GM21367 (cell line): ENCODE results near the gene INTS4.
"Not testable (repeated sequence)": the region's sequence is repeated elsewhere in the genome, so short reads cannot be mapped to it uniquely, and the experiment has no call there.

Experiments used
- ATAC-seq: cut with Tn5 transposase; IDR thresholded peaks from one replicate; pipeline ENCODE4 v1.9.1; 2021; ENCODE audit not compliant: unreplicated experiment

Gene INTS4

GRCh38 chr11:77883775-77884174 is 110.7 kb downstream of the INTS4 start:
- ATAC-seq, result no peak

GRCh38 chr11:77882396-77882795 is 112.1 kb downstream of the INTS4 start:
- no peak for ATAC-seq

DNA sequence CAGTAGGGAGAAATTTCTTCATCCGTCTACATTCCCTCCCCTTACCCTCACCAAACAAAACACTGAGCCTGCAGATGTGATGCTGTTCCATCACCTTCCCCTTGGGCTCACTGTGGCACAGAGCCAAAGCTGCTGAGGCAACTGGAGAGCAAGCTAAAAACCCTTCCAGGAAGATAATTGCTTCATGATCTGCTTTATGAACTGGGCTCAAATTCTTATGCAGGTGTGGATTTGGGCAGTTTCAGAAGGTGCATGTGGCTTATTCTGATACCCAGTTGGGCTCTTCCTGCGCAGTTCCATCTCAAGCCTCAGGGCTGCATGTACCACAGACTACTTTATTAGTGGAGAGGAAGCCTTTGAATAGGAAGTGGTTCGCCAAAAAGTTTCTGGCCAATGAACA is 115.2 kb downstream of the INTS4 start:
- ATAC-seq, result peak; percentile 71

GRCh38 chr11:77878247-77878646 is 116.2 kb downstream of the INTS4 start:
- not testable (repeated sequence) for ATAC-seq

DNA sequence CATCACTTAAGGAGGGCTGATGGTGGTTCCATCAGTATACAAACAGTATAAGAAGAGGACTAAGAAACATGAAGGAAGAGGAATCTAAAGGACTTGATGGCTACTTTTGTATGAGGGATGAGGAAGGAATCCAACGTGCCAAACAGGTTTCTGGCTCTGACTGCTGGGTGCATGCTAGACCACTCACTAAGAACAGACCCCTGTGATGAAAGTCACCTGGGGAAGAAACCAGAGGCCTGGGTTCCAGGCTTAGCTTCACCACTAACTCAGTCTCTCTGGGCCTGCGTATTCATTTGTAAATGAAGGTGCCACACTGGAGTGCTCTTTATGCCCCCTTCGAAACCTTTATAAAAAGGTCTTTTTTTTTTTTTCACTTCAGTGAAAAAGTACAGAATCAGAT is 118.4 kb downstream of the INTS4 start:
- no peak for ATAC-seq

DNA sequence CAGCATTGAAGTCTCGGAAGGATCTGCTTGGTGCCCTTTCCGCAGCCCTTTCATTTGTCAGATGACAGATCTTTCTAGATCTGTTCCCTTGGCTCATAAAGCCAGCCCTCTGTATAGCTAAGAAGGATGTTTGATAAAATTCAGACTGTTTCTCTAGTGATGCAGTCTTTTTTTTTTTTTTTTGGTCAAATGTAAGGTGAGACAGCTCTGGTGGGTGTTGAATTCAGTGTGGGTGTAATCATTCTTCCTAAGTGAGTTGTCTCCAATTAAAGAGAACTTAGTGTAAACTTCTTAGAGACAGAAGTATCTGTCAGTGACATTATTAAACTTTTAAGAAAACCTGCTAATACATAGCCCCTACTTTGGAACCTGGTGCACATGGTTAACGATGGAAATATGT is 120.3 kb downstream of the INTS4 start:
- ATAC-seq, result no peak

DNA sequence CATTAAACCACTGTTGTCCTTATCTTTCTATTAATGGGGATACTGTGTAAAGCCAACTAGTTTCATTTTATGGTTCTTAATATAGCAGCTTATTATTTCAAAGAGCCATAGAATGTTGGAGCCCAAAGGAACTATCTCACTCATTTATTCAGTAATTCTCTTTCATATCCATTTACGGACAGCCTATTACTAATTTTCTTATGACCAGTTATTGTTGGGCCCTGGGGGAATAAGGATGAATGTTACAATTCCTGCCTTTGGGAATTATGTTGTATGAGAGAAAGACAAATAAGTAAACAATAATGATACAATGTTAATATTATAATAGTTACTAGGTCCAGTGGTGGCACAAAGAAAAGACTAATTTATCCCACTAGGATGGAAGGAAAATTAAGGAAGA is 121.1 kb downstream of the INTS4 start:
- no peak for ATAC-seq

DNA sequence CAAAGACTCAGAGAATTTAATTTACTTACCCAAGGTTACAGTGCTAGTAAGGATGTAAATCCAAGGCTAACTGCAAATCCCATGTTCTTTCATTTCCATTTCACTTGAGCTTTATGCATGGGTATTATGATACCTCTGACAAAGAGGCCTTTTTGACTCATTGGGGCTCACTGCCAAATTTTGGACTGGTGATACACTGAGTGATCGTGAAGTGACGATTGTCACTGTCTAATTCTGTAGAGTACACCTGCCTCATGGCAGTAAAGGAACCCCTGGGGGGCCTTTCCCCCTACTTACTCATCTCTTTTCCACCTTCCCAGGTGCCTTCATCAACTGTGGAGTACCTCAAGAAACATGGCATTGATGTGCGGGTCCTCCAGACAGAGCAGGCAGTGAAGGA is 122.6 kb downstream of the INTS4 start:
- no peak for ATAC-seq

GRCh38 chr11:77868744-77869143 is 125.7 kb downstream of the INTS4 start:
- ATAC-seq, result no peak

DNA sequence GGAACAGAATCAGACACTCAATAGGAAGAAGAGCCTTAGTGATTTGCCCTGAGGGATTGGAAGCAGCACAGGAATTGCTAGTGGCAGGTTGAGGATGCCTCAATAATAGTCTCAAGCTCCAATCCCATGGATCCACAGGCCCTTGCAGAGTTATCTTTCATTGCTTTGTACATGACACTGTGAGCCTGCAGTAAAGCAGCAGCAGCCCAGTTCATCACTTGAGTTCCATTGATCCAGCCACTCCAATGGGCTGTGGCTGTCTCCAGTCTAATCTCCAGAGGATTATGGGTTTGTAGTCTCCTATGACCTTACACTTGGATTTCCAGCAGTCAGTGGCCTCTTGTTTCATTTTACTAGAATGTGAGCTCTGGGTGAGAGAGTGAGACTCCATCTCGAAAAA is 128.1 kb downstream of the INTS4 start:
- no peak for ATAC-seq

DNA sequence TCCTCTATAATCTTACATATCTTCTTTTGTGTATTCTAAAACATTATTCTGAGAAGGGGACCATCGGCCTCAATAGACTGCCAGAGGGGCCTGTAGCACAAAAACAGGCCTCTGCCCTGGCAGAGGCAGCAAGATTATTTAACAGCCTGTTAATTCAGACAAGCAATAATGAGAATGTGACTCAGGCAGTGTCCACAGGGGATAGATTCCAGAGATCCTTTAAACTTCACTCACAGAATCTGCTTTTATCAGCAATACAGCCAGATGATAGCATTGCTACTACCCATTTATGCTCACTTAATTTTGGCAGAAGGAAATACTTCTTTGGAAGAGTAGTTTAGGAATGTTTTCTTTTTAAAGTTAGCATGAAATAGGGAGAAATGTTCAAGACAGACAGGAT is 128.7 kb downstream of the INTS4 start:
- ATAC-seq, result no peak

DNA sequence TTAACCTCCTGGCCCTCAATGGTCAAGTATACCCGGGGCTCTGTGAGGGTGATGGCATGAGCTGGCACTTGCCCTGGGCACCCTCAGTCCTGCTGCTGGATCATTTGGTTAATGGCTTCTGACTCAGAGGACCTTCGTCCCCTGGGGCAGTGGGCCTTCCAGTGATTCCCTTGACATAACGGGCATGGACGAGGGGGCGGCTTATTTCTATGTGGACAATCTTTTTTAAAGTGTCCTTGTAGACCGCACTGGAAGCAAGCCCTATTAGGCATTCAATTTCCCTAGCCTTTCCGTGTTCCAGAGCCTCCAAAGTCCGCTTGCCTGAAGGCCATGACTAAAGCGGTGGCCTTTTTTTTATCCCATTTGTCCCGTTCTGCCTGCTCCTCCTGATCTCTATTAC is 133.0 kb downstream of the INTS4 start:
- ATAC-seq, result not testable (repeated sequence)

DNA sequence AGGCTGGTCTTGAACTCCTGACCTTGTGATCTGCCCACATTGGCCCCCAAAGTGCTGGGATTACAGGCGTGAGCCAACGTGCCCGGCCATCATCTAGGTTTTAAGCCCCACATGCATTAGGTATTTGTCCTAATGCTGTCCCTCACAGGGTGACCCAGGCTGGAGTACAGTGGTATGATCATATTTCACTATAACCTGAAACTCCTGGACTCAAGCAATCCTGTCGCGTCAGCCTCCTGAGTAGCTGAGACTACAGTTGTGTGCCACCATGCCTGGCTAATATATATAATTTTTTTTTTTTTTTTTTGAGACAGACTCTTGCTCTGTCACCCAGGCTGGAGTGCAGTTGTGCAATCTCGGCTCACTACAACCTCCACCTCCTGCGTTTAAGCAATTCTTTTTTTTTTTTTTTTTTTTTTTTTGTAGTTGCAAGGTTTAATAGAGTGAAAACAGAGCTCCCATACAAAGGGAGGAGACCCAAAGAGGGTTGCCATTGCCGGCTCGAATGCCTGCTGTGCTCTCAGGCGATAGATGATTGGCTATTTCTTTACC is 136.5 kb downstream of the INTS4 start:
- not testable (repeated sequence) for ATAC-seq

GRCh38 chr11:77854838-77855237 is 139.6 kb downstream of the INTS4 start:
- ATAC-seq, result no peak

DNA sequence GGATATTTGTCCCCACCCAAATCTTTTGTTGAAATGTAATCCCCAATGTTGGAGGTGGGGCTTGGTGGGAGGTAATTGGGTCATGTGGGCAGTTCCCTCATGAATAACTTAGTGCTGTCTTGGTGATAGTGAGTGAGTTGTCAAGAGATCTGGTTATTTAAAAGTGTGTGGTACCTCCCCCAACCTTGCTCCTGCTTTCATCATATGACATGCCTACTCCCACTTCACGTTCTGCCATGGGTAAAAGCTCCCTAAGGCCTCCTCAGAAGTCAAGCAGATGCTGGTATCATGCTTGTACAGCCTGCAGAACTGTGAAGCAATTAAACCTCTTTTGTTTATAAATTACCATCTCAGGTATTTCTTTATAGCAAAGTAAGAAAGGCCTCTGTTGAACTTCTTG is 143.0 kb downstream of the INTS4 start:
- no peak for ATAC-seq

GRCh38 chr11:77843700-77844099 is 150.8 kb downstream of the INTS4 start:
- not testable (repeated sequence) for ATAC-seq

GRCh38 chr11:77842441-77843121 is 151.9 kb downstream of the INTS4 start:
- no peak for ATAC-seq

GRCh38 chr11:77833302-77833701 is 161.2 kb downstream of the INTS4 start:
- ATAC-seq, result no peak

GRCh38 chr11:77828926-77829325 is 165.5 kb downstream of the INTS4 start:
- no peak for ATAC-seq
